ENCODE data around the gene PPL.

PPL gene

GRCh38 chr16:4874666-4875065 is 62.3 kb downstream of the PPL start:
- peaks cover 28% of the 10 kb centered on the region; the same call in 1 of the 2 replicates for H3K36me3 ChIP-seq (ENCODE audit: insufficient read depth, low read length)
- no peaks in the 10 kb centered on the region for H3K27me3 ChIP-seq (ENCODE audit: insufficient read depth, low read length)
- H3K4me3 ChIP-seq (ENCODE audit: low read depth, low read length): no peak overlapping the region
- no peaks in the 10 kb centered on the region for H3K4me1 ChIP-seq (ENCODE audit: control insufficient read depth, insufficient read depth, low read length, unreplicated experiment)
- no peak overlapping the region for H2AFZ ChIP-seq (ENCODE audit: low read length, unreplicated experiment)
- H3K79me2 ChIP-seq (ENCODE audit: control insufficient read depth, insufficient read depth, low read length, unreplicated experiment): peaks cover 3% of the 10 kb centered on the region
- no peak overlapping the region for H3K27ac ChIP-seq (ENCODE audit: low read depth, low read length)

- Histone ChIP-seq H3K27me3 (ENCODE audit: insufficient read depth, low read length) (no peaks in the 10 kb centered on the region), H3K79me2 (ENCODE audit: control insufficient read depth, insufficient read depth, low read length, unreplicated experiment) (peaks cover 17% of the 10 kb centered on the region), H3K27ac (ENCODE audit: low read depth, low read length) (no peak overlapping the region), H2AFZ (ENCODE audit: low read length, unreplicated experiment) (no peak overlapping the region), H3K4me3 (ENCODE audit: low read depth, low read length) (no peak overlapping the region), H3K36me3 (ENCODE audit: insufficient read depth, low read length) (peaks cover 33% of the 10 kb centered on the region; the same call in 1 of the 2 replicates), H3K4me1 (ENCODE audit: control insufficient read depth, insufficient read depth, low read length, unreplicated experiment) (no peaks in the 10 kb centered on the region)
These were observed 63.9 kb downstream of the PPL start for GRCh38 chr16:4873091-4873490.

DNA sequence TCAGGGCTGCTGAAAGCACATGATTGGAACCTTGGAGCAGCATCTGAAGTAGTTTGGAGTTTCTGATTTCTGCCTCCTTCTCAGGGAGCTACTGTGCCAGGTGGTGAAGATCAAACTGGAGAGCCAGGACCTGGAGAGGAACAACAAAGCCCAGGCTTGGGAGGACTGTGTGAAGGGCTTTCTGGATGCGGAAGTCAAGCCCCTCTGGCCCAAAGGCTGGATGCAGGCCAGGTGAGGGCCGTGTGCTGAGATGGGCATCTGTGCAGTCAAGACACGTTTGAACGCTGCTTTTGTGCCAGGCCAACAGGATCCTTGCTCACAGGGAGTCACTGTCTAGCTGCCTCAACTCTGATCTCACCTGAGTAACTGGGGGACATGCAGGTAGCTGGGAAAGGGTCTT is 65.9 kb downstream of the PPL start:
- Histone ChIP-seq H3K4me3 (ENCODE audit: low read depth, low read length) (no peak overlapping the region), H3K36me3 (ENCODE audit: insufficient read depth, low read length) (peaks cover 29% of the 10 kb centered on the region; the same call in 1 of the 2 replicates), H3K27ac (ENCODE audit: low read depth, low read length) (no peak overlapping the region), H3K79me2 (ENCODE audit: control insufficient read depth, insufficient read depth, low read length, unreplicated experiment) (peaks cover 37% of the 10 kb centered on the region), H3K4me1 (ENCODE audit: control insufficient read depth, insufficient read depth, low read length, unreplicated experiment) (no peaks in the 10 kb centered on the region), H2AFZ (ENCODE audit: low read length, unreplicated experiment) (no peak overlapping the region), H3K27me3 (ENCODE audit: insufficient read depth, low read length) (no peaks in the 10 kb centered on the region)

GRCh38 chr16:4870138-4870671 is 66.7 kb downstream of the PPL start:
- H3K27me3 ChIP-seq (ENCODE audit: insufficient read depth, low read length): no peaks in the 10 kb centered on the region
- H3K27ac ChIP-seq (ENCODE audit: low read depth, low read length): no peak overlapping the region
- no peaks in the 10 kb centered on the region for H3K4me1 ChIP-seq (ENCODE audit: control insufficient read depth, insufficient read depth, low read length, unreplicated experiment)
- peaks cover 45% of the 10 kb centered on the region for H3K79me2 ChIP-seq (ENCODE audit: control insufficient read depth, insufficient read depth, low read length, unreplicated experiment)
- no peak overlapping the region for H3K4me3 ChIP-seq (ENCODE audit: low read depth, low read length)
- H3K36me3 ChIP-seq (ENCODE audit: insufficient read depth, low read length): peaks cover 27% of the 10 kb centered on the region; the same call in 1 of the 2 replicates
- no peak overlapping the region for H2AFZ ChIP-seq (ENCODE audit: low read length, unreplicated experiment)

DNA sequence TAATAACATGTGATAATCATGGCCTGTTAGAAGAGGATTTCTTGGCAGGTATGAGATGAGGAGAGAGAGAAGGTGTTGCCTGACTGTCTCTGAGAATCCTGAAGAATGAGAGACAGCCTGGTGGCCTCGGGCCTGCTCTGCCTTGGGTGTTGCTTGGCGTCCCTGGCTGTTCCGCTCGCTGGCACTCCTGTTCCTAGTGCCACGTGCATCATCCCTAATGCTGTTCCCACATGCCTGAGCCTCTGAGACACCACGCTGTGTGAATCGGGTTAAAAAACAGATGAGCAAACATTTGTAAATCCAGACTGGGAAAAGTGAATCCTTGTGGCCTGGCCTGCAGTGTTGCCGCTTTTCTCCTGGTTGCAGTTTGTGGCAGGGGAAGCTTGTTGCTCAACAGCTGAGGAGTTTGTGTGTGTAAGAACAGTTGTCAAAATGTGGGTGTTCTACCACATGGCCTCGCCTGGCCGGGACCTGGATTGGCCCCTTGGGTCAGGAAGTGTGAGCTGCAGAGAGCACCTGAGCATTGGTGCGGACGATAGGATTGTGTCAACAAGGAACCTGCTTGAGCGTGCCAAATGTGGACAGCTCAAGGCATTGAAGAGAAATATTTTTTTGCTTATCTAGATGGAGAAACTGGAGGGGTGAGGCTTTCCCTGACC is 67.7 kb downstream of the PPL start:
- no peak overlapping the region for H3K27ac ChIP-seq (ENCODE audit: low read depth, low read length)
- H3K36me3 ChIP-seq (ENCODE audit: insufficient read depth, low read length): peaks cover 29% of the 10 kb centered on the region; the same call in 1 of the 2 replicates
- peaks cover 53% of the 10 kb centered on the region for H3K79me2 ChIP-seq (ENCODE audit: control insufficient read depth, insufficient read depth, low read length, unreplicated experiment)

DNA sequence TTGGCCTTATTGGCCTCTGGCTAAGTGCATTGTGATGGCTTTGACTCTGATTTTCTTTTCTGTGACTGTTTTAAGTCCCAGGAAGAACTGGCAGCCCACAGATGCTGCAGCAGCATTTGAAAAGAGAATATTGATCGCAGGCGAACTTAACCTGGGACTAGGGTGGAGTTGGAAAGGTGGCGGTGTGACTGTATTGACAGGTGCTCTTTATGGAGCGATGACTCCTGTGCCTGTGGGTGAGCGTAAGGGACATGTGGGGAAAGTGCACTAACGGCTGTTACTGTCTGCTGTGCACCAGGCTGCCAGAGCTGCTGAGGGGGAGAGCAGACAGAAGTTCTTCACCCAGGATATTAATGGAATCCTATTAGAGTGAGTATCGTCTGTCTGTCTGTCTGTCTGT is 68.4 kb downstream of the PPL start:
- Histone ChIP-seq H2AFZ (ENCODE audit: low read length, unreplicated experiment) (no peak overlapping the region), H3K4me1 (ENCODE audit: control insufficient read depth, insufficient read depth, low read length, unreplicated experiment) (peaks cover 2% of the 10 kb centered on the region), H3K4me3 (ENCODE audit: low read depth, low read length) (no peak overlapping the region), H3K36me3 (ENCODE audit: insufficient read depth, low read length) (peaks cover 26% of the 10 kb centered on the region; the same call in 1 of the 2 replicates), H3K27ac (ENCODE audit: low read depth, low read length) (no peak overlapping the region), H3K79me2 (ENCODE audit: control insufficient read depth, insufficient read depth, low read length, unreplicated experiment) (peaks cover 57% of the 10 kb centered on the region), H3K27me3 (ENCODE audit: insufficient read depth, low read length) (no peaks in the 10 kb centered on the region)

More for the DNA sequence above, 67.7 kb downstream of the PPL start:
- H3K4me3 ChIP-seq (ENCODE audit: low read depth, low read length): no peak overlapping the region
- no peaks in the 10 kb centered on the region for H3K4me1 ChIP-seq (ENCODE audit: control insufficient read depth, insufficient read depth, low read length, unreplicated experiment)
- H2AFZ ChIP-seq (ENCODE audit: low read length, unreplicated experiment): no peak overlapping the region
- no peaks in the 10 kb centered on the region for H3K27me3 ChIP-seq (ENCODE audit: insufficient read depth, low read length)

DNA sequence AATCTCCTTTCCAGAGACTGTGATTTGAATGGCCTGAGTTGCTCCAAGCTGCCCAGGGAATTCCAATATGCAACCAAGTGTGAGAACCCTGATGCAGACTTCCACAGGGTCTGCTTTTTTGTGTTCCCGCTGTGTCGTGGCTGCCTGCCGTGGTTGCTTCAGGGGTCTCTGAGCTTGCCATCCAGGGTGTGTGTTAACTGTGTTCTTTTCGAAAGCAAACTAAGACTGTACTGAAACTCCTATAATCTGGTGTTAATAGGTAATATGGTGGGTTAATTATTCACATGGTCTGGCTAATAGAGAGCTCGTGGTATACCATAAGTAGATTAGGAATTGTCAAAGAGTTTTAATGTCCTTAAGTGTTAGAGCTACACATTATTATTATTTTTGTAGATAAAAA is 68.9 kb downstream of the PPL start:
- H3K27ac ChIP-seq (ENCODE audit: low read depth, low read length): no peak overlapping the region
- H3K36me3 ChIP-seq (ENCODE audit: insufficient read depth, low read length): peaks cover 22% of the 10 kb centered on the region; the same call in 1 of the 2 replicates

DNA sequence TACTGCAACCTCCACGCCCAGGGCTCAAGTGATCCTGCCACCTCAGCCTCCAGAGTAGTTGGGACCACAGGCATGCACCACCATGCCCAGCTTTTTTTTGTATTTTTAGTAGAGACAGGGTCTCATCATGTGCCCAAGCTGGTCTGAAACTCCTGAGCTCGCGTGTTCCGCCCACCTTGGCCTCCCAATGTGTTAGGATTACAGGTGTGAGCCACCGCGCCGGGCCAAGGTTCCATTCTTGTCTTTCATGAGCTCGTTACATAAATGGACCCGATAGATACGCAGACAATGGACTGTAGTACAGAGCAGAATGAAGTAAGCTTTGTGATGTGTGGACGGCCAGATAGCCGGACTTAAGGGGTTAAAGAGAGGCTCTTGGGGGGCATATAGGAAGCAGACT is 70.4 kb downstream of the PPL start:
- H3K36me3 ChIP-seq (ENCODE audit: insufficient read depth, low read length): peaks cover 13% of the 10 kb centered on the region; the same call in 1 of the 2 replicates
- H3K79me2 ChIP-seq (ENCODE audit: control insufficient read depth, insufficient read depth, low read length, unreplicated experiment): peaks cover 72% of the 10 kb centered on the region
- no peak overlapping the region for H3K4me3 ChIP-seq (ENCODE audit: low read depth, low read length)
- H3K27ac ChIP-seq (ENCODE audit: low read depth, low read length): no peak overlapping the region
- H3K27me3 ChIP-seq (ENCODE audit: insufficient read depth, low read length): no peaks in the 10 kb centered on the region
- H3K4me1 ChIP-seq (ENCODE audit: control insufficient read depth, insufficient read depth, low read length, unreplicated experiment): peaks cover 3% of the 10 kb centered on the region
- H2AFZ ChIP-seq (ENCODE audit: low read length, unreplicated experiment): no peak overlapping the region

More for the DNA sequence above, 68.9 kb downstream of the PPL start:
- Histone ChIP-seq H2AFZ (ENCODE audit: low read length, unreplicated experiment) (no peak overlapping the region), H3K4me3 (ENCODE audit: low read depth, low read length) (no peak overlapping the region), H3K79me2 (ENCODE audit: control insufficient read depth, insufficient read depth, low read length, unreplicated experiment) (peaks cover 62% of the 10 kb centered on the region), H3K4me1 (ENCODE audit: control insufficient read depth, insufficient read depth, low read length, unreplicated experiment) (peaks cover 3% of the 10 kb centered on the region), H3K27me3 (ENCODE audit: insufficient read depth, low read length) (no peaks in the 10 kb centered on the region)

GRCh38 chr16:4865231-4865860 is 71.6 kb downstream of the PPL start:
- no peaks in the 10 kb centered on the region for H3K27me3 ChIP-seq (ENCODE audit: insufficient read depth, low read length)
- H3K4me1 ChIP-seq (ENCODE audit: control insufficient read depth, insufficient read depth, low read length, unreplicated experiment): peaks cover 3% of the 10 kb centered on the region
- no peak overlapping the region for H3K27ac ChIP-seq (ENCODE audit: low read depth, low read length)
- H2AFZ ChIP-seq (ENCODE audit: low read length, unreplicated experiment): no peak overlapping the region
- peaks cover 19% of the 10 kb centered on the region for H3K36me3 ChIP-seq (ENCODE audit: insufficient read depth, low read length)
- no peak overlapping the region for H3K4me3 ChIP-seq (ENCODE audit: low read depth, low read length)
- peaks cover 81% of the 10 kb centered on the region for H3K79me2 ChIP-seq (ENCODE audit: control insufficient read depth, insufficient read depth, low read length, unreplicated experiment)

DNA sequence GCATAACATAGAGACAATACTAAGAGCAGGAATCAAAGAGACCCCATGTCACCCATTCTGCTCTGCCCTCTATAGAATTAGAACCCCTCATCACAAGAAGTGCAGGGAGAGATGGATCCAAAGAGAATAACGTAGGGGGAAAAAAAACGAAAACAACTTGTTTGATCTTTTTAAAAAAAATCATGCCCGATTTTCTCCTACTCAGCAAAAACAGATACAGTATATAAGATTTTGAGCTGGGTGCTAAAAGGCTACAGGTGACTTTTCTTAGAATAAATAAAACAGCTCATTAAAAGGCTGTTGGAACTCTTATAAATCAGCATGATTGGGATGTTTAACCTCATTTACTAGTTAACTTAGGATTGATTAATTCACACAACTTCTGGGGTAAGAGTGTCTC is 72.2 kb downstream of the PPL start:
- Histone ChIP-seq H3K36me3 (ENCODE audit: insufficient read depth, low read length) (peaks cover 23% of the 10 kb centered on the region), H3K27ac (ENCODE audit: low read depth, low read length) (no peak overlapping the region), H2AFZ (ENCODE audit: low read length, unreplicated experiment) (no peak overlapping the region), H3K79me2 (ENCODE audit: control insufficient read depth, insufficient read depth, low read length, unreplicated experiment) (peaks cover 80% of the 10 kb centered on the region), H3K4me1 (ENCODE audit: control insufficient read depth, insufficient read depth, low read length, unreplicated experiment) (peaks cover 3% of the 10 kb centered on the region), H3K4me3 (ENCODE audit: low read depth, low read length) (no peak overlapping the region), H3K27me3 (ENCODE audit: insufficient read depth, low read length) (no peaks in the 10 kb centered on the region)

DNA sequence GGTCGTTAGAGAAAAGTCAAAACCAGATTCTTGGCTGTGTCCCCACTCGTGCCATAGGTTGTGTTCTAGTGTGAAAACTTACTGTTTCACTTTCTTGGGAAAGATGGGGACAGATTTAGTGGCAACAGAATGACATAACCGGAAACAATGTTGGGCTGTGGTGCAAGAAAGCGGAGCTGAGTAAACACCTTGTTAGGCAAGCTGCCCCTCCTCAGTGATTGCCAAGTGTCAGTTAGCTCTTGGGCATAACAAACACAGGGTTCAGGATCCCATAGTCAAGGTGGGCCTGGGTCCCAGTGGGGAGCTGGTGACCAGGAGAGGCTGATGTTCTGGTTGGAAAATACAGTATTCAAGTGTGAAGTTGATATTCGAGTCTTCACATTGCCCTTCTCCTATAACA is 74.3 kb downstream of the PPL start:
- H3K36me3 ChIP-seq (ENCODE audit: insufficient read depth, low read length): peaks cover 32% of the 10 kb centered on the region
- no peak overlapping the region for H3K4me3 ChIP-seq (ENCODE audit: low read depth, low read length)
- no peaks in the 10 kb centered on the region for H3K27me3 ChIP-seq (ENCODE audit: insufficient read depth, low read length)
- H3K27ac ChIP-seq (ENCODE audit: low read depth, low read length): no peak overlapping the region
- no peak overlapping the region for H2AFZ ChIP-seq (ENCODE audit: low read length, unreplicated experiment)
- peaks cover 3% of the 10 kb centered on the region for H3K4me1 ChIP-seq (ENCODE audit: control insufficient read depth, insufficient read depth, low read length, unreplicated experiment)
- peaks cover 60% of the 10 kb centered on the region for H3K79me2 ChIP-seq (ENCODE audit: control insufficient read depth, insufficient read depth, low read length, unreplicated experiment)

Measured in ACC112 (cell line).